Heart right ventricle (tissue), 16 donors: Measurements from ENCODE around the gene ZNF813. TPM values are rescaled to one million over a fixed set of nuclear protein-coding genes. Genes with fewer than 3 reads are reported as not detected.
"Not testable (repeated sequence)": the region's sequence is repeated elsewhere in the genome, so short reads cannot be mapped to it uniquely, and the experiment has no call there.

Source experiments
- ATAC-seq, 8 donors: fragments of 200-7000 bp; cut with Tn5 transposase; one replicate each; pipeline ENCODE4 v1.9.1; 2020; ENCODE audit warnings: mild to moderate bottlenecking in 8 of 8, moderate library complexity in 8 of 8, moderate number of reproducible peaks in 1 of 8
- DNase-seq, 2 donors: peaks; one replicate each; pipeline ENCODE4 v3.0.0-alpha.2; 2020
- H3K27ac ChIP-seq, 10 donors: fragments of 200-600 bp; sonication (generic) in 2 of 10; one replicate each; pipeline versions ENCODE4 v1.5.0 to v1.8.0; 2020 to 2022; ENCODE audit warnings: mild to moderate bottlenecking in 3 of 10
- H3K27me3 ChIP-seq, 7 donors: fragments of 200-600 bp; one replicate each; pipeline ENCODE4 v1.8.0; 2021 to 2022; ENCODE audit warnings: mild to moderate bottlenecking in 2 of 7
- H3K36me3 ChIP-seq, 9 donors: fragments of 200-600 bp; sonication (generic) in 1 of 9; one replicate each; pipeline versions ENCODE4 v1.5.0 to v1.8.0; 2020 to 2022; ENCODE audit warnings: mild to moderate bottlenecking in 2 of 9
- H3K4me1 ChIP-seq, 9 donors: fragments of 200-600 bp; sonication (generic) in 1 of 9; one replicate each; pipeline versions ENCODE4 v1.5.0 to v1.8.0; 2020 to 2022; ENCODE audit warnings: mild to moderate bottlenecking in 4 of 9
- H3K4me3 ChIP-seq, 10 donors: fragments of 200-600 bp; sonication (generic) in 2 of 10; one replicate each; pipeline versions ENCODE4 v1.5.0 to v1.8.0; 2020 to 2022; ENCODE audit warnings: mild to moderate bottlenecking in 7 of 10, moderate library complexity in 2 of 10
- H3K9me3 ChIP-seq, 11 donors: fragments of 200-600 bp in 10 of 11; sonication (generic) in 2 of 11; one replicate each; pipeline versions ENCODE4 v1.5.0 to v1.8.0; 2013 to 2022; ENCODE audit warnings: mild to moderate bottlenecking in 2 of 11, control low read depth in 1 of 11, moderate library complexity in 1 of 11
- WGBS, 2 donors: extraction: QIAGEN DNeasy Blood & Tissue Kit; methylation state at CpG; one replicate each; pipeline ENCODE4 v1.1.7; 2013; ENCODE audit warnings: inconsistent platforms in 1 of 2; 5-methylcytosine and 5-hydroxymethylcytosine counted together
- intact Hi-C, 10 donors: fragments of 100-400 bp; cut with DNase I; formaldehyde crosslinking; loops; one replicate each; pipeline versions ENCODE4 v1.11.1 to v1.14.2; 2022
- polyA plus RNA-seq, 2 donors: library from polyadenylated mRNA; stranded (reverse); fragments of 200-250 nt; gene quantifications; one replicate each; pipeline ENCODE4 v1.2.3, GENCODE V29; 2013
- total RNA-seq, 10 donors: library from RNA; stranded (reverse); fragmentation: NEBNext Ultra II Directional in 3 of 10; extraction: Animal tissue kit (Norgen Biotek cat#: 25700) in 3 of 10; gene quantifications; one replicate each; pipeline versions ENCODE4 v1.2.1 to v1.2.4, GENCODE V29; 2021 to 2023
- TF ChIP-seq, protein P1 (sequence below), 9 donors: fragments of 200-600 bp; sonication (generic) in 2 of 9; IDR thresholded peaks; one replicate each; pipeline versions ENCODE4 v1.5.0 to v1.8.0; 2021 to 2022; ENCODE audit warnings: antibody characterized with exemption in 9 of 9, mild to moderate bottlenecking in 5 of 9, moderate library complexity in 1 of 9
- donor health status: Arrhythmogenic right ventricular cardiomyopathy.
- donor health status: ischemic (EF 13 %, LVEDD 7.1; RV severe dilation, severe dysfunction).
- donor health status: healthy with polysubstance abuse.
- donor health status: DM: no; HTN: yes; CAD: no.
- donor health status: DM: no; HTN: no; CAD: no.
- donor health status: ischemic (EF 25% LVEDD 6.9; RV normal size, moderate dysfunction).
- donor health status: ischemic (EF 25% LVEDD 5.7; RV mildly dilated, moderate dysfunction).
- donor health status: healthy.
- donor health status: DM: yes; HTN: yes; CAD: no.
- donor health status: Ischemic cardiomyopathy.
- donor health status: ischemic (EF 35%, LVEDD 5.7; RV mildly dilated, moderate dysfunction).
- donor health status: nonischemic (EF 11% LVEDD 7.7; RV severe dilation, severe dysfunction).
- donor health status: DM: yes; HTN: yes; CAD: no.
- donor health status: PGD.
- donor health status: ischemic (EF 29% LVEDD 5.4; RV normal size, mild dysfunction).
- donor health status: nonischemic (EF 23%, LVEDD 6.1; RV moderate dilation, normal function).

The ZNF813 gene
- total and polyA plus RNA-seq, 12 donors = 0.61 to 1.8 (median 1.1) TPM

DNA sequence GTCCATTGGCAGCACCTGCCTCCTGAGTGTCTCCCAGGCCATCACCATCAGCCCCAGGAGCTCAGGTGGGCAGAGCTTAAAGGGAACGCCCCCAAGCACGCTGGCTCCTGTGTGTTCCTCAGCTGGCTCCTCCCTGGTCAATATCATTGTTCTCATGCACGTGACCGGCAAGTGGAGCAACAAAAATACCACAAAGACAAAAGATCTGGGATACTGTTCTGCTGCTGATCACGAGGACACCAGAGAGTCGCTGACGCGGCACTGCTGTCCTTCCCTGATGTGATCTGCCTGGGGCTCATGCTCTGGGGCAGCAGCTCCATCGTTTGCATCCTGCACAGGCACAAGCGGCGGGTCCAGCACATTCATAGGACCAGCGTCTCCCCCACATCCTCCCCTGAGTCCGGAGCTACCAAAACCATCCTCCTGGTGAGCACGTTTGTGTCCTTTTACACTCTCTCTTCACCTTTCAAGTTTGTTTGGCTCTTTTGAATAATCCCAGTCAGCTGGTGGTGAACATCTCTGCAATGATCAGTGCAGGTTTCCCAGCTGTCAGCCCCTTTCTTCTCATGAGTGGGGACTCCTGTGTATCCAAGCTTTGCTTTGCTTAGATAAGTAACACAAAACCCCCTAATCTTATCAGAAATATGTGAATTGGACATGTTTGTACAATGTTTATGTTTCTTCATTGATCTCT is 36.3 kb downstream of the ZNF813 start:
- Histone ChIP-seq H3K4me3 (peak overlapping the region in 4 of 10 donors; percentile 15 to 51 (median 34)), H3K27ac (peak overlapping the region in 2 of 10 donors; percentile 3 to 70), H3K27me3 (peaks cover 0 to 28% (median 7%) of the 10 kb centered on the region in 7 donors)
- peak; percentile 72 to 88 (median 82) for ATAC-seq
- not testable (repeated sequence) for H3K9me3 ChIP-seq, H3K36me3 ChIP-seq, H3K4me1 ChIP-seq, DNase-seq
- intact Hi-C loops = loop anchor here in 4 of 10 donors (10.0 kb wide), 5 partner anchors 69 to 299 kb away; partner anchors contain the start of gene ZNF761 (in 1 of the 4)
- TF ChIP-seq, protein P1, sequence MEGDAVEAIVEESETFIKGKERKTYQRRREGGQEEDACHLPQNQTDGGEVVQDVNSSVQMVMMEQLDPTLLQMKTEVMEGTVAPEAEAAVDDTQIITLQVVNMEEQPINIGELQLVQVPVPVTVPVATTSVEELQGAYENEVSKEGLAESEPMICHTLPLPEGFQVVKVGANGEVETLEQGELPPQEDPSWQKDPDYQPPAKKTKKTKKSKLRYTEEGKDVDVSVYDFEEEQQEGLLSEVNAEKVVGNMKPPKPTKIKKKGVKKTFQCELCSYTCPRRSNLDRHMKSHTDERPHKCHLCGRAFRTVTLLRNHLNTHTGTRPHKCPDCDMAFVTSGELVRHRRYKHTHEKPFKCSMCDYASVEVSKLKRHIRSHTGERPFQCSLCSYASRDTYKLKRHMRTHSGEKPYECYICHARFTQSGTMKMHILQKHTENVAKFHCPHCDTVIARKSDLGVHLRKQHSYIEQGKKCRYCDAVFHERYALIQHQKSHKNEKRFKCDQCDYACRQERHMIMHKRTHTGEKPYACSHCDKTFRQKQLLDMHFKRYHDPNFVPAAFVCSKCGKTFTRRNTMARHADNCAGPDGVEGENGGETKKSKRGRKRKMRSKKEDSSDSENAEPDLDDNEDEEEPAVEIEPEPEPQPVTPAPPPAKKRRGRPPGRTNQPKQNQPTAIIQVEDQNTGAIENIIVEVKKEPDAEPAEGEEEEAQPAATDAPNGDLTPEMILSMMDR (IDR thresholded peaks at IDR 0.05) = peak in 2 of 9 donors; percentile 14 to 33
- WGBS, 2 donors = 2 to 7% methylated on average over 7 to 10 of the region's 14 CpGs

- not testable (repeated sequence) for H3K4me1 ChIP-seq, DNase-seq, H3K9me3 ChIP-seq, H3K36me3 ChIP-seq
- Histone ChIP-seq H3K4me3 (peak overlapping the region in 8 of 10 donors; percentile 8 to 51 (median 40)), H3K27me3 (peaks cover 0 to 30% (median 7%) of the 10 kb centered on the region in 7 donors), H3K27ac (peak overlapping the region in 2 of 10 donors; percentile 3 to 70)
- ATAC-seq = peak in 7 of 8 donors; percentile 50 to 93 (median 85)
- intact Hi-C loops = loop anchor here in 4 of 10 donors (10.0 kb wide), 5 partner anchors 70 to 300 kb away; partner anchors contain the start of gene ZNF761 (in 1 of the 4)
- WGBS, 2 donors = 14 to 15% methylated on average over 12 to 13 of the region's 13 CpGs
- TF ChIP-seq, protein P1 (IDR thresholded peaks at IDR 0.05) = peak in 5 of 9 donors; percentile 14 to 39 (median 31)
Observed at GRCh38 chr19:53504365-53504703, 36.8 kb downstream of the ZNF813 start.

DNA sequence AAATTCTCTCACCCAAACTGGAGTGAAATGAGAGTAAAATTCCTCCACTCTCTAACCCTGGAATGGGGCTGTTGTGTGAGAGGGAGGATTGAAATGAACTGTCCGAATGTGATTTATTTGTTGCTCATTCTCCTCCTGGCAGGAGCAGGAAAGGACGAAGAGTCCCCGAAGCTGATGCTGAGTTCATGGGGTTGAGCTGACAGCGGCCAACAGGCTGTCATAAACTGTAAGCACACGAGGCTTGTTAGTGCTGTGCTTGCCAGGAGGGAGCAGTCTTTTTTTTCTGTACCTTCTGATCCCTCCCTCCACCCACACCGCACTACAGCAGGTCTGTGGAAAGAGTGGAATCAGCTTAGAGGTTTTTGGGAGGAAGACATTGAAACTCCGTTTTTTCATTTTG is 37.4 kb downstream of the ZNF813 start:
- no peaks in the 10 kb centered on the region for H3K36me3 ChIP-seq
- ATAC-seq (peak in 2 of 8 donors; percentile 24 to 45), DNase-seq (no peak)
- peaks cover 0 to 8% (median 7%) of the 10 kb centered on the region in 9 donors for H3K4me1 ChIP-seq
- H3K27ac ChIP-seq = peak overlapping the region in 2 of 10 donors; percentile 3 to 70
- peak overlapping the region in 8 of 10 donors; percentile 8 to 51 (median 40) for H3K4me3 ChIP-seq
- WGBS, 2 donors = 32 to 46% methylated on average over 7 of the region's 7 CpGs
- peaks cover 0 to 27% (median 7%) of the 10 kb centered on the region in 7 donors for H3K27me3 ChIP-seq
- no peaks in the 10 kb centered on the region for H3K9me3 ChIP-seq
- intact Hi-C loops = loop anchor here in 5 of 10 donors (5.0 to 10.0 kb wide), 6 partner anchors 70 to 300 kb away; partner anchors contain the start of gene ZNF761 (in 2 of the 5)
- TF ChIP-seq, protein P1 (IDR thresholded peaks at IDR 0.05) = no peak

GRCh38 chr19:53506728-53507127 is 39.2 kb downstream of the ZNF813 start:
- Histone ChIP-seq H3K27me3 (peaks cover 0 to 27% (median 7%) of the 10 kb centered on the region in 7 donors), H3K27ac (no peak overlapping the region), H3K36me3 (no peaks in the 10 kb centered on the region), H3K9me3 (no peaks in the 10 kb centered on the region), H3K4me3 (no peak overlapping the region), H3K4me1 (peaks cover 0 to 10% (median 7%) of the 10 kb centered on the region in 9 donors)
- intact Hi-C loops = loop anchor here in 5 of 10 donors (5.0 to 10.0 kb wide), 6 partner anchors 72 to 302 kb away; partner anchors contain the start of gene ZNF761 (in 2 of the 5)
- TF ChIP-seq, protein P1 (IDR thresholded peaks at IDR 0.05) = no peak
- no peak for DNase-seq
- no peak for ATAC-seq
- 63 to 73% methylated on average over 8 of the region's 8 CpGs for WGBS, 2 donors
